BE2C (cell line): ENCODE results near the gene ABCD3.

Source experiments
- DNase-seq: peaks from one replicate; pipeline ENCODE4 v3.0.0-alpha.2; 2020
- H3K27me3 ChIP-seq: fragments of 250-450 bp; sonication (Bioruptor Pico); 2 replicates; pipeline ENCODE4 v1.5.1; 2020; ENCODE audit warnings: mild to moderate bottlenecking
- H3K36me3 ChIP-seq: fragments of 250-450 bp; sonication (Bioruptor Pico); 2 replicates; pipeline ENCODE4 v1.5.1; 2020; ENCODE audit warnings: mild to moderate bottlenecking
- H3K4me1 ChIP-seq: fragments of 250-450 bp; sonication (Bioruptor Pico); 2 replicates; pipeline ENCODE4 v1.5.1; 2020
- H3K4me3 ChIP-seq: 2 replicates; pipeline ENCODE4 v1.5.1; 2011; ENCODE audit warnings: low read depth, low read length
- H3K9me3 ChIP-seq: fragments of 250-450 bp; sonication (Bioruptor Pico); 2 replicates; pipeline ENCODE4 v1.5.1; 2020
- CTCF ChIP-seq: IDR thresholded peaks from 2 replicates; pipeline ENCODE4 v1.5.1; 2012; ENCODE audit warnings: mild to moderate bottlenecking, low read depth, low read length

Gene ABCD3

DNA sequence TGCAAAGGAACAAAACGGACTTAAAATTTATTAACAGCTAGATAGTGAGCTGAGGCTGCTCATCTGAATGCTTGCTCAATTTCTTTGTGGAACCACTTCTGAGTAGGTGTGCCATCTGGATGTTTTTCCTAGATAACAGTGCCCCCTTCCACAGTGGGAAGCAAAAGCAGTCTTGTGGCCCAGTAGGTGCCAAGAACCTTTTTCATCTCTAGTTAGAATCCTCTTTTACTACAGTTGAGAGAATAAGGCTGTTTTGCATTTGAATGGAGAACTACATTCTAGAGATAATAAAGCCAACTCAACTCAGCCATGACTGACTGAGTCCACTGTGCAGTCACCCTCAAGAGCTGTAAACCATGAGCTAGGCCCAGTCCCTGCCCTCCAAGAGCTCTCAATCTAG, 110.1 kb downstream of the ABCD3 start:
- H3K36me3 ChIP-seq = no peaks in the 10 kb centered on the region
- H3K9me3 ChIP-seq = no peaks in the 10 kb centered on the region
- H3K4me1 ChIP-seq = no peaks in the 10 kb centered on the region
- no peak overlapping the region for H3K4me3 ChIP-seq
- no peak for DNase-seq
- no peaks in the 10 kb centered on the region for H3K27me3 ChIP-seq
- no peak for TF ChIP-seq CTCF

GRCh38 chr1:94528826-94529225, 110.6 kb downstream of the ABCD3 start:
- Histone ChIP-seq H3K27me3 (no peaks in the 10 kb centered on the region), H3K9me3 (no peaks in the 10 kb centered on the region), H3K36me3 (no peaks in the 10 kb centered on the region), H3K4me1 (no peaks in the 10 kb centered on the region), H3K4me3 (no peak overlapping the region)
- DNase-seq = no peak
- no peak for TF ChIP-seq CTCF

DNA sequence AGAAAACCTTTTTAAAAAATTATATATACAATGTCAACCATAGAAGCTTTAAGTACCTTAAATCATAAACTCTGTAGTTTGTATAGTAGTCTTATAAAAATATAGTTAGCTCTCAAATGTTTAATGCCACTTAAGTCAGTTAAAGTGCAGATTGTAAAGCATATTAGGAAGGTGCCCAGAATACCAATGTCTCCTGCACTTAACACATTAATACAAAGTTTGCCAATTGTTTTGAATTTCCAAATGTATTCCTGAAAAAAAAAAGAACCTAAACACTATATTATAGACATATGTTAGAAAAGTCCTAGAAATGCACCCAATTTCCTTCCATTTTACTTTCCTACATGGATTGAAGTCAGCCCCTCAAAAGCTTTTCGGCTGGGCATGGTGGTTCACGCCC, 111.2 kb downstream of the ABCD3 start:
- H3K9me3 ChIP-seq = no peaks in the 10 kb centered on the region
- no peaks in the 10 kb centered on the region for H3K27me3 ChIP-seq
- H3K4me3 ChIP-seq = no peak overlapping the region
- TF ChIP-seq CTCF = no peak
- H3K36me3 ChIP-seq = no peaks in the 10 kb centered on the region
- DNase-seq = no peak
- H3K4me1 ChIP-seq = no peaks in the 10 kb centered on the region

- H3K9me3 ChIP-seq = no peaks in the 10 kb centered on the region
- H3K36me3 ChIP-seq = no peaks in the 10 kb centered on the region
- H3K27me3 ChIP-seq = no peaks in the 10 kb centered on the region
- TF ChIP-seq CTCF = no peak
- H3K4me3 ChIP-seq = no peak overlapping the region
- no peak for DNase-seq
- H3K4me1 ChIP-seq = no peaks in the 10 kb centered on the region
Measured at GRCh38 chr1:94530373-94530878, 112.2 kb downstream of the ABCD3 start.

GRCh38 chr1:94531664-94532063, 113.5 kb downstream of the ABCD3 start:
- H3K9me3 ChIP-seq = no peaks in the 10 kb centered on the region
- no peak overlapping the region for H3K4me3 ChIP-seq
- no peaks in the 10 kb centered on the region for H3K27me3 ChIP-seq
- no peak for TF ChIP-seq CTCF
- no peaks in the 10 kb centered on the region for H3K4me1 ChIP-seq
- no peaks in the 10 kb centered on the region for H3K36me3 ChIP-seq
- DNase-seq = no peak

- no peaks in the 10 kb centered on the region for H3K27me3 ChIP-seq
- no peaks in the 10 kb centered on the region for H3K9me3 ChIP-seq
- no peak for TF ChIP-seq CTCF
- peak; percentile 19 for DNase-seq
- no peaks in the 10 kb centered on the region for H3K4me1 ChIP-seq
- H3K4me3 ChIP-seq = no peak overlapping the region
- H3K36me3 ChIP-seq = no peaks in the 10 kb centered on the region
Measured at GRCh38 chr1:94532077-94532476, 113.9 kb downstream of the ABCD3 start.
